ENCODE data around the gene AMIGO3. TPM values are rescaled to one million over a fixed set of nuclear protein-coding genes. Genes with fewer than 3 reads are reported as not detected.

AMIGO3 gene
- total RNA-seq, 1 experiment from 2014 or later: 1.0 TPM

DNA sequence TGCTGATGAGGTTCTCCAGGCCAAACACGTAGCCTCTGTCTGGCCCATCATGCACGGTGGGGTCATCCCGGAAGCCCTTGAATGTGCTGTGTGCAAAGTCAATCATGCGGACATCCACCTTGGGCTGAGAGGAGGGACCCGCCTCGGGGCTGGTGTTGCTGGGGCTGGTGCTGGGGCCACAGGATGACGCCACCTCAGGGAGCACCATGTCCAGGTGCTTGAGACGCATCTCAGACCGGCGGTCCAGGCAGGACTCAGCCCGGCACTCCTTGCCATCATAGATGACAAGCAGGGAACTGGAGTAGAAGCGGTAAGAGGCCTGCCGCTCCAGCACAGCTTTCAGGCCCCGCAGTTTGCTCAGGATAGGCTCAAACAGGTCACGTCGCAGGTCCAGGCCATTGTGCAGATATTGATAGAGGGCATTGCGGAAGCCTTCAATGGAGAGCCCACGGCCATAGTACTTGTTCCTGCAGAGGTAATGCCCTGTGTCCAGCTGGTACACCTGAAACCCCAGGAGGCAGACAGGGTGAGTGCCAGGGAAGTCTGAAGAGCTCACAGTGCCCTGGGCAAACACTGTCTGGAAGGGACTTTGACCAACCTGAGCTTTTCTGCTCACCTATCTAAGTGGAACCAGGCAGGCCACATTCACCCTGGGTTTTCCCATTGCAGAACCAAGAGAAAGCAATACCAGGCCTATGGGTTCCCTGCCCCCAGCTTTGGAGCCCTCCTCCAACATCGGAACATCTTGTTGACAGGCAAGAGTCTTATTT is 7.9 kb upstream of the AMIGO3 start:
- peaks cover 13% of the 10 kb centered on the region; the same call in 1 of the 2 replicates for H3K4me1 ChIP-seq (replicated peaks; ENCODE audit: insufficient read depth)
- H4K20me1 ChIP-seq (ENCODE audit: insufficient read depth): no peaks in the 10 kb centered on the region; the same call in 1 of the 2 replicates

GRCh38 chr3:49725906-49726681 is 6.6 kb upstream of the AMIGO3 start:
- Histone ChIP-seq H3K27me3 (ENCODE audit: insufficient read depth, low read depth) (no peaks in the 10 kb centered on the region), H4K20me1 (ENCODE audit: insufficient read depth) (no peaks in the 10 kb centered on the region; the same call in 1 of the 2 replicates), H3K79me2 (ENCODE audit: low read depth) (peaks cover 9% of the 10 kb centered on the region), H3K36me3 (ENCODE audit: low read depth) (no peaks in the 10 kb centered on the region), H3K4me1 (replicated peaks; ENCODE audit: insufficient read depth) (peaks cover 13% of the 10 kb centered on the region; the same call in 1 of the 2 replicates), H2AFZ (no peak overlapping the region), H3K9me2 (ENCODE audit: insufficient read depth) (no peaks in the 10 kb centered on the region), H3K27ac (no peak overlapping the region), H3K4me2 (no peak overlapping the region), H3F3A (ENCODE audit: insufficient read depth, low read depth) (peaks cover 15% of the 10 kb centered on the region; the same call in 1 of the 2 replicates), H3K4me3 (no peak overlapping the region), H3K9me3 (ENCODE audit: insufficient read depth, low read depth) (no peaks in the 10 kb centered on the region)
- BruUV-seq (replicated peaks): no TSS peak
- POLR2A ChIA-PET (ENCODE audit: unreplicated experiment): interaction anchor here (0.6 to 0.7 kb wide), 3 partner anchors 16 to 1613 kb away, joined by 4 to 8 read pairs (median 5); no protein-coding TSS in a partner anchor
- DNase-seq: no peak
- CTCF ChIA-PET: no interaction called here
- intact Hi-C loops (cut with micrococcal nuclease; ENCODE audit: unreplicated experiment): no loop called here
- TF ChIP-seq EZH2 (IDR thresholded peaks at IDR 0.05; ENCODE audit: low read depth) (no peak), CTCF (conservative IDR thresholded peaks at IDR 0.05) (no peak)

More for the DNA sequence above, 7.9 kb upstream of the AMIGO3 start:
- peaks cover 9% of the 10 kb centered on the region for H3K79me2 ChIP-seq (ENCODE audit: low read depth)
- CTCF ChIA-PET: no interaction called here
- H3K4me3 ChIP-seq: no peak overlapping the region
- H3K9me2 ChIP-seq (ENCODE audit: insufficient read depth): no peaks in the 10 kb centered on the region
- H3K4me2 ChIP-seq: no peak overlapping the region
- no peak overlapping the region for H3K27ac ChIP-seq
- intact Hi-C loops (cut with micrococcal nuclease; ENCODE audit: unreplicated experiment): no loop called here
- H3K27me3 ChIP-seq (ENCODE audit: insufficient read depth, low read depth): no peaks in the 10 kb centered on the region
- POLR2A ChIA-PET (ENCODE audit: unreplicated experiment): no interaction called here
- peaks cover 18% of the 10 kb centered on the region; the same call in 1 of the 2 replicates for H3F3A ChIP-seq (ENCODE audit: insufficient read depth, low read depth)
- DNase-seq: no peak
- H3K9me3 ChIP-seq (ENCODE audit: insufficient read depth, low read depth): no peaks in the 10 kb centered on the region
- TF ChIP-seq CTCF (conservative IDR thresholded peaks at IDR 0.05): no peak
- no peak for TF ChIP-seq EZH2 (IDR thresholded peaks at IDR 0.05; ENCODE audit: low read depth)
- H2AFZ ChIP-seq: no peak overlapping the region
- no TSS peak for BruUV-seq (replicated peaks)
- no peaks in the 10 kb centered on the region for H3K36me3 ChIP-seq (ENCODE audit: low read depth)

DNA sequence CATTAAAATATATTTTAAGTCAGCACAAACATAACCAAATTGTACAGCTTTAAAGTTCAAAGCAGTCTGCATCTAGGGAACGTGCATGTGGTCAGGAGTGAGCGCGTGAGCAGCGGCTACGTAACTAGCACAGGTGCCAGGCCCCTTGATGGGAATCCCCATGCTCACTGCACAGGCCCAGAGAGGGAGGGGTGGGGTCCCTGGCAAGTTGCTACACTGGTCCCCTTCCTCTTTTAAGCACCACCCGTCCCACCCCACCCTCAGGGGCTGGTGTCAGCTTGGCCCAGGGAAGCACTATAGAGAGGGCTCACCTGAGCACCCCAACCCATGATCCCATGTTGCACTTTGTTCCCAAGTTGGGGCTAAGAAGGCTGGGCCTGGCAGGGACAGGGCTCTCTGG is 5.1 kb upstream of the AMIGO3 start:
- TF ChIP-seq EZH2 (IDR thresholded peaks at IDR 0.05; ENCODE audit: low read depth): no peak
- no peak for TF ChIP-seq CTCF (conservative IDR thresholded peaks at IDR 0.05)
- Histone ChIP-seq H3K9me3 (ENCODE audit: insufficient read depth, low read depth) (no peaks in the 10 kb centered on the region), H3K4me2 (peak overlapping the region; percentile 89), H3F3A (ENCODE audit: insufficient read depth, low read depth) (peaks cover 15% of the 10 kb centered on the region; the same call in 1 of the 2 replicates), H3K4me1 (replicated peaks; ENCODE audit: insufficient read depth) (peaks cover 13% of the 10 kb centered on the region; the same call in 1 of the 2 replicates), H3K27me3 (ENCODE audit: insufficient read depth, low read depth) (no peaks in the 10 kb centered on the region), H3K4me3 (peak overlapping the region; percentile 86), H2AFZ (peak overlapping the region; percentile 73; the same call in 1 of the 2 replicates), H3K27ac (peak overlapping the region; percentile 71), H3K79me2 (ENCODE audit: low read depth) (peaks cover 9% of the 10 kb centered on the region), H3K36me3 (ENCODE audit: low read depth) (no peaks in the 10 kb centered on the region), H3K9me2 (ENCODE audit: insufficient read depth) (no peaks in the 10 kb centered on the region), H4K20me1 (ENCODE audit: insufficient read depth) (no peaks in the 10 kb centered on the region)
- ChIA-PET CTCF (no interaction called here), POLR2A (ENCODE audit: unreplicated experiment) (no interaction called here)
- intact Hi-C loops (cut with micrococcal nuclease; ENCODE audit: unreplicated experiment): loop anchor here (1.0 to 5.0 kb wide), 3 partner anchors 62 to 182 kb away; partner anchors contain the start of genes INKA1 and IP6K1
- no peak for DNase-seq
- BruUV-seq (replicated peaks): no TSS peak
